Mucosa of rectum (tissue), 2 donors: ENCODE measurements around the gene GFI1B.
"Not testable (repeated sequence)": the region's sequence is repeated elsewhere in the genome, so short reads cannot be mapped to it uniquely, and the experiment has no call there.

Source experiments
- H3K27ac ChIP-seq, 2 donors: one replicate each; pipeline ENCODE4 v1.7.0; 2013; ENCODE audit warnings: inconsistent platforms in 2 of 2, low read depth in 2 of 2, low read length in 2 of 2
- H3K27me3 ChIP-seq, 2 donors: one replicate each; pipeline ENCODE4 v1.7.0; 2013; ENCODE audit warnings: low read length in 2 of 2; ENCODE audit not compliant: control insufficient read depth in 2 of 2, insufficient read depth in 2 of 2
- H3K36me3 ChIP-seq, 2 donors: one replicate each; pipeline ENCODE4 v1.7.0; 2013; ENCODE audit warnings: low read length in 2 of 2; ENCODE audit not compliant: control insufficient read depth in 2 of 2, insufficient read depth in 2 of 2
- H3K4me1 ChIP-seq, 2 donors: one replicate each; pipeline ENCODE4 v1.7.0; 2013; ENCODE audit warnings: low read length in 2 of 2, mild to moderate bottlenecking in 1 of 2; ENCODE audit not compliant: control insufficient read depth in 2 of 2, insufficient read depth in 2 of 2
- H3K4me3 ChIP-seq, 2 donors: one replicate each; pipeline ENCODE4 v1.7.0; 2013; ENCODE audit warnings: low read length in 2 of 2
- H3K9ac ChIP-seq, 2 donors: one replicate each; pipeline ENCODE4 v1.7.0; 2013; ENCODE audit warnings: low read length in 2 of 2, low read depth in 1 of 2, mild to moderate bottlenecking in 1 of 2
- H3K9me3 ChIP-seq, 2 donors: one replicate each; pipeline ENCODE4 v1.7.0; 2013; ENCODE audit warnings: low read length in 2 of 2; ENCODE audit not compliant: control insufficient read depth in 2 of 2
- donor health status: healthy.
- donor health status: Normal muscosa, but diverticular disease.

GFI1B gene

DNA sequence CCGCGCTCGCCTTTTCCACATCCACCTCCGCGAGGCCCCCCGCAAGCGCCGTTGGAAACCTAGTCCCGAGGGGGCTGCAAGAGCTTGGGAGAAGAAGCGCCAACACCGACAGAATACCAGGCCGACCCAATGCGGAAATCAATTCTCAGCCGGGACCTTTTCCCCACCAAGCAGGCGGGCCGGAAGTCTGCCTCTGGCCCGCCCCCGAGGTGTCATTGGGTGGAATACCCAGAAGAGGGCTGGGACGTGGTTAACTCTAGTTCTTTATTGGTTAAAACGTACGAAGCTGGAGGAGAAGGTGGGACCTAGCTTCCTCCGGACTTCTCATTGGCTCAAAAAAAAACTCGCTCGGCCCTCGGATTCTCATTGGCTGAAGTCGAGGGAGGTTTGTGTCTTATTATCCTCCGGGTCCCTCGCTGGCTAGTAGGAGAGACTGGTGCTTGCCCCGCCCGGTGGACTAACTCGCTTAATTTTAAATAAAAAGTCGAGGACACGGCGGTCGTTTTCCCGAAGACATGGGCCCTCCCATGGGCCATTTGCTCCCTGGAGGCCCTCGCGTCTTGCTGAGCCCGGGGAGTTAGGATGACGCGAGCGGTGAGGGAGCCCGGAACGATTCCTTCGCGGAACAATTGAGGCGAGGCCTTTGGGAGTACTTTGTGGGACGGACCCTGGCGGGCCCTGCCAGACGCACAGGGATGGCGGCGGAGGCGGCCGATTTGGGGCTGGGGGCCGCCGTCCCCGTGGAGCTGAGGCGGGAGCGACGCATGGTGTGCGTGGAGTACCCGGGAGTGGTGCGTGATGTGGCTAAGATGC, 52.0 kb downstream of the GFI1B start, which contains the start of gene GTF3C5:
TSS of gene GTF3C5 (plus strand) at position 681 of the 813 bp plus-strand sequence. CDS start at position 696, 15 bp downstream.
- H3K36me3 ChIP-seq = no peaks in the 10 kb centered on the region

DNA sequence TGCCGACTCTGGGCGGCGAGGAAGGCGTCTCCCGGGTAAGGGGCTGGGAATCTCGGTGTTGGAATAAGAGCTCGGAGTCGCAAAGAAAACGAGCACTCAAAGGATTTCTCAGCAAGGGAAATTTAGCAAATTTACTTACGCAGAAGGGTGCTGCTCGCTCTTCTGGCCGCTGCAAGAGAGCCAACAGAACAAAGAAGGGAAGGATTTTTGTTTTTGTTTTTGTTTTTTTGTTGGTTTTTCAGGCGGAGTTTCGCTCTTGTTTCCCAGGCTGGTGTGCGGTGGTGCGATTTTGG, 52.6 kb downstream of the GFI1B start:
- Histone ChIP-seq H3K9me3 (no peaks in the 10 kb centered on the region), H3K4me3 (peak overlapping the region; percentile 83 to 96), H3K9ac (peak overlapping the region; percentile 78 to 90), H3K27me3 (no peaks in the 10 kb centered on the region), H3K36me3 (no peaks in the 10 kb centered on the region), H3K4me1 (peaks cover 11 to 14% of the 10 kb centered on the region in 2 donors), H3K27ac (peak overlapping the region; percentile 87 to 89)

More for the DNA sequence above, 52.0 kb downstream of the GFI1B start, which contains the start of gene GTF3C5:
- peak within 1 kb of the TSS; percentile 88 to 98 for H3K9ac ChIP-seq
- H3K27me3 ChIP-seq = no peaks in the 10 kb centered on the region
- H3K4me1 ChIP-seq = peaks cover 11 to 14% of the 10 kb centered on the region in 2 donors
- peak within 1 kb of the TSS; percentile 87 to 91 for H3K27ac ChIP-seq
- no peaks in the 10 kb centered on the region for H3K9me3 ChIP-seq
- peak within 1 kb of the TSS; percentile 83 to 96 for H3K4me3 ChIP-seq

DNA sequence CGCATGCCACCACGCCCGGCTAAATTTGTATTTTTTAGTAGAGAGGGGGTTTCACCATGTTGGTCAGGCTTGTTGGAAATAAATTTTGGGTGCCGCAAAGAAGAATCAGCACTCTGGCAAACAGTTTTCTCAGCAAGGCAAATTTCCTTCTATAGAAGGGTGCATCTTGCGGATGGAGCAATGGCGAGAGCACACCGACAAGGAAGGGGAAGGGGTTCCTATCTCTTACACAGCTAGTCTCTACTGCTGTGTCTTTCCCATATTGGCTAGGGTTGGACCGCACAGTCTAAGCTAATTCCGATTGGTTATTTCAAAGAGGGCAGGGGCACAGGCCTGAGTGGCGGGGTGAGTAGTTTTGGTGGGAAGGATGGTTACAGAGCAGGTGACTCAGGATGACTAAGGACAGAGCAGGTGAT, 53.0 kb downstream of the GFI1B start:
- Histone ChIP-seq H3K4me1 (peaks cover 11 to 14% of the 10 kb centered on the region in 2 donors), H3K9me3 (no peaks in the 10 kb centered on the region), H3K4me3 (peak overlapping the region; percentile 83 to 96), H3K27me3 (no peaks in the 10 kb centered on the region), H3K36me3 (no peaks in the 10 kb centered on the region), H3K27ac (no peak overlapping the region), H3K9ac (peak overlapping the region; percentile 78 to 90)

DNA sequence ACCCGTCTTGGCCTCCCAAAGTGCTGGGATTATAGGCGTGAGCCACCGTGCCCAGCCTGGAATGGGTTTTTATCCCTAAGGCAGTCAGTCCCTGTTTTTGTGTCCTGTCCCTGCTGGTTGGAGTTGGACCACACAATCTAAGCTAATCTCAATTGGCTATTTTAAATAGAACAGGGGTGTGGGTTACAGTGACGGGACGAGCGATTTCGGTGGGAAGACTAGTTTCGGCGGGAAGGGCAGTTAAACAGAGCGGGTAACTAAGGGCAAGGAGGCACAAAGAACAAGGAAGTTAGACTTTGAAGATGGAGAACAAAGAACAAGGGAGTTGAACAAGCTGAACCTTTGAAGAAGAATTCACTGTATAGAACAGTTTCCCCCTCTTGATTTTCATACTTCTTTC, 53.7 kb downstream of the GFI1B start:
- H3K4me1 ChIP-seq = peaks cover 11 to 14% of the 10 kb centered on the region in 2 donors

DNA sequence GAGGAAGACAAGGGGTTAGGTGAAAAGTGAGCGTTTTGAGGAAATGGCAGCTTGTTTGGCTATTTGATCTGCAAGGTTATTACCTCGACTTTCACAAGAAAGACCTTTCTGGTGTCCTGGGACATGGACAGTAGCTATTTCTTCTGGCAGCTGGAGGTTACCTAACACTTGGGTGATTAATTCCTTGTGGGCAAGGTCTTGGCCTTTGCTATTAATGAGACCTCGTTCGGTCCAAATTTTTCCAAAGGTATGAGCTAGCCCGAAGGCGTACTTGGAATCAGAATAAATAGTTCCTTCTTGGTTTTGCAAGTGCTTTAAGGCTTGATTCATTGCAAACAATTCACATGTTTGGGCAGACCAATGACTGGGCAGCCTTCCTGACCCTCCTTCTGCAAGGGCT, 57.2 kb downstream of the GFI1B start:
- Histone ChIP-seq H3K9ac (no peak overlapping the region), H3K27ac (no peak overlapping the region)

More for the DNA sequence above, 53.7 kb downstream of the GFI1B start:
- Histone ChIP-seq H3K27ac (no peak overlapping the region), H3K9me3 (no peaks in the 10 kb centered on the region), H3K9ac (no peak overlapping the region), H3K4me3 (no peak overlapping the region), H3K27me3 (no peaks in the 10 kb centered on the region), H3K36me3 (no peaks in the 10 kb centered on the region)

DNA sequence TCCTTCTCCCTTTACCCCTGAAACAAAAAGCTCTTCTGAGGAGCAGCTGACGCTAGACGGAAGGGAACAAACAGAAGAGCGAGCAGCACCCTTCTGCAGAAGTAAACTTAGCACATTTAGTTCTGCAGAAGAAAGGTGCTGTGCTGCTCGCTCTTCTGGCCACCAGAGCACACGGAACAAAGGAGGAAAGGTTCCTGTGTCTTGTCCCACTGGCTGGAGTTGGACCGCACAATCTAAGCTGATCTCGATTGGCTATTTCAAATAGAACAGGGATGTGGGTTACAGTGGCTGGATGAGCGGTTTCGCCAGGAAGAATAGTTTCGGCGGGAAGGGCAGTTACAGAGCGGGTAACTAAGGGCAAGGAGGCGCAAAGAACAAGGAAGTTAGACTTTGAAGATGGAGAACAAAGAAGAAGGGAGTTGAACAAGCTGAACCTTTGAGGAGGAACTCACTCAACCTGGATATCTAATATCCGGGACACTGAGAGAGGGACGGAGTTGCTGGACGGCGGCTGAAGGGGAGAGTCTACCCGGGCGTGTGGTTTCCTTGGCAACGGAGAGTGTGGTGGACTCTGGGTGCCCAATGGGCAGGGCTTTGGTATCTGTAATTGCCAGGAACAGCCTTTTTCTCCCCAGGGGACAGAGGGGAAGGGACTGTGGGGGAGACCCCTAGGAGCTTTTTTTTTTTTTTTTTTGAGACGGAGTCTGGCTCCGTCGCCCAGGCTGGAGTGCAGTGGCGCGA, 59.5 kb downstream of the GFI1B start:
- no peaks in the 10 kb centered on the region for H3K4me1 ChIP-seq
- H3K27me3 ChIP-seq = no peaks in the 10 kb centered on the region
- H3K4me3 ChIP-seq = no peak overlapping the region
- H3K36me3 ChIP-seq = peaks cover 12 to 16% of the 10 kb centered on the region in 2 donors
- no peak overlapping the region for H3K9ac ChIP-seq
- no peaks in the 10 kb centered on the region for H3K9me3 ChIP-seq
- H3K27ac ChIP-seq = no peak overlapping the region

More for the DNA sequence above, 57.2 kb downstream of the GFI1B start:
- no peaks in the 10 kb centered on the region for H3K27me3 ChIP-seq
- peaks cover 6 to 8% of the 10 kb centered on the region in 2 donors for H3K4me1 ChIP-seq
- H3K9me3 ChIP-seq = no peaks in the 10 kb centered on the region
- peaks cover 0 to 4% of the 10 kb centered on the region in 2 donors for H3K36me3 ChIP-seq
- no peak overlapping the region for H3K4me3 ChIP-seq

DNA sequence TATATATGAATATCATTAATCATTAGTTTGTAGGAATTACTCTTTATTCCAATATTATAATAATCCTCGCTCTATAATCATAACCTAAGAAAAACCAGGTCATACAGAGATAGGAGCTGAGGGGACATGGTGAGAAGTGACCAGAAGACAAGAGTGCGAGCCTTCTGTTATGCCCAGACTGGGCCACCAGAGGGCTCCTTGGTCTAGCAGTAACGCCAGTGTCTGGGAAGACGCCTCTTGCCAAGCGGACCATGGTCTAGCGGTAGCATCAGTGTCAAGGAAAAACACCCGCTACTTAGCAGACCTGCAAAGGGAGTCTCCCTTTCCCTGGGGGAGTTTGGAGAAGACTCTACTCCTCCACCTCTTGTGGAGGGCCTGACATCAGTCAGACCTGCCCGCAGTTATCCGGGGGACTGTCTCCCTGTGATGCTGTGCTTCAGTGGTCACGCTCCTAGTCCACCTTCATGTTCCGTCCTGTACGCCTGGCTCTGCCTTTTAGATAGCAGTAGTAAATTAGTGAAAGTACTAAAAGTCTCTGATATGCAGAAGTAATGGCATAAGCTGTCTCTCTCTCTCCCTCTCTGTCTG, 62.5 kb downstream of the GFI1B start:
- H3K4me3 ChIP-seq, H3K4me1 ChIP-seq, H3K27ac ChIP-seq, H3K27me3 ChIP-seq, H3K9me3 ChIP-seq, H3K9ac ChIP-seq: not testable (repeated sequence)
- H3K36me3 ChIP-seq = peaks cover 34 to 40% of the 10 kb centered on the region in 2 donors
